IMR-90 (cell line): ENCODE data around the gene SENP7. TPM values are rescaled to one million over a fixed set of nuclear protein-coding genes. Genes with fewer than 3 reads are reported as not detected.

Source experiments
- ATAC-seq: fragments of 200-7000 bp; cut with Tn5 transposase; 2 replicates; pipeline ENCODE4 v1.9.1; 2020; ENCODE audit warnings: low read depth, mild to moderate bottlenecking, moderate library complexity
- BruUV-seq: library from RNA; stranded (reverse); fragments of 400-500 nt; replicated peaks from 2 replicates; lab custom pipeline; 2021; lab: Mats Ljungman, UMichigan
- CTCF ChIA-PET: fragments of 300-600 bp; formaldehyde crosslinking; extraction: SDS; loops from one replicate; lab custom pipeline; 2021; ENCODE audit warnings: antibody characterized with exemption; lab: Yijun Ruan, JAX
- POLR2A ChIA-PET: fragments of 300-600 bp; sonication (Branson Sonifier 250); formaldehyde crosslinking; loops from one replicate; lab custom pipeline; 2022; ENCODE audit warnings: antibody characterized with exemption; ENCODE audit not compliant: unreplicated experiment; lab: Charles Lee
- DNase-seq: peaks from one replicate; pipeline ENCODE4 v3.0.0; 2013
- H2AFZ ChIP-seq: replicated peaks from 2 replicates; pipeline ENCODE3; 2013; ENCODE audit warnings: low read length, mild to moderate bottlenecking; ENCODE audit not compliant: poor library complexity
- H2AK5ac ChIP-seq: 2 replicates; pipeline ENCODE4 v1.6.1; 2013; ENCODE audit warnings: low read depth, low read length, inconsistent platforms
- H2AK9ac ChIP-seq: replicated peaks from 2 replicates; pipeline ENCODE3; 2013; ENCODE audit warnings: mild to moderate bottlenecking, low read depth, low read length, moderate library complexity; ENCODE audit not compliant: poor library complexity
- H2BK120ac ChIP-seq: 2 replicates; pipeline ENCODE4 v1.6.1; 2013; ENCODE audit warnings: low read depth, low read length, inconsistent platforms
- H2BK15ac ChIP-seq: 3 replicates; pipeline ENCODE4 v1.6.1; 2013; ENCODE audit warnings: low read depth, low read length, inconsistent platforms
- H2BK20ac ChIP-seq: 2 replicates; pipeline ENCODE4 v1.6.1; 2013; ENCODE audit warnings: low read depth, mild to moderate bottlenecking, inconsistent platforms, low read length, moderate library complexity
- H2BK5ac ChIP-seq: 2 replicates; pipeline ENCODE4 v1.6.1; 2013; ENCODE audit warnings: mild to moderate bottlenecking, low read depth, low read length, inconsistent platforms; ENCODE audit not compliant: poor library complexity, severe bottlenecking
- H3K14ac ChIP-seq: replicated peaks from 2 replicates; pipeline ENCODE4 v1.6.1; 2013; ENCODE audit warnings: low read depth, low read length, inconsistent platforms
- H3K18ac ChIP-seq: 2 replicates; pipeline ENCODE4 v1.6.1; 2013; ENCODE audit warnings: low read depth, low read length, control low read depth
- H3K23ac ChIP-seq: 2 replicates; pipeline ENCODE4 v1.6.1; 2013; ENCODE audit warnings: low read depth, low read length, inconsistent platforms
- H3K27ac ChIP-seq: 2 replicates; pipeline ENCODE4 v1.5.1; 2013; ENCODE audit warnings: mild to moderate bottlenecking, control low read depth, low read length; ENCODE audit not compliant: insufficient read depth
- H3K27me3 ChIP-seq: 2 replicates; pipeline ENCODE4 v1.6.1; 2013; ENCODE audit warnings: low read length; ENCODE audit not compliant: control insufficient read depth, insufficient read depth
- H3K36me3 ChIP-seq: 2 replicates; pipeline ENCODE4 v1.6.1; 2013; ENCODE audit warnings: low read length, mixed read lengths; ENCODE audit not compliant: control insufficient read depth, insufficient read depth
- H3K4ac ChIP-seq: 2 replicates; pipeline ENCODE4 v1.6.1; 2013; ENCODE audit warnings: low read depth, low read length, inconsistent platforms
- H3K4me1 ChIP-seq: 2 replicates; pipeline ENCODE4 v1.6.1; 2013; ENCODE audit warnings: low read length, mixed read lengths; ENCODE audit not compliant: control insufficient read depth, insufficient read depth
- H3K4me2 ChIP-seq: 2 replicates; pipeline ENCODE4 v1.6.1; 2013; ENCODE audit warnings: low read depth, mild to moderate bottlenecking, control low read depth, low read length, moderate library complexity
- H3K4me3 ChIP-seq: 2 replicates; pipeline ENCODE4 v1.5.1; 2013; ENCODE audit warnings: low read depth, mild to moderate bottlenecking, control low read depth, low read length, moderate library complexity; ENCODE audit not compliant: insufficient read depth
- H3K56ac ChIP-seq: 2 replicates; pipeline ENCODE4 v1.6.1; 2013; ENCODE audit warnings: low read length, inconsistent platforms; ENCODE audit not compliant: insufficient read depth; ENCODE audit errors: extremely low read depth
- H3K79me1 ChIP-seq, 2 experiments: 2 replicates each; pipeline ENCODE4 v1.6.1; 2013; ENCODE audit warnings: low read length in 2 of 2, inconsistent platforms in 1 of 2, low read depth in 1 of 2
- H3K9ac ChIP-seq: 2 replicates; pipeline ENCODE4 v1.6.1; 2013; ENCODE audit warnings: low read depth, low read length, control low read depth
- H3K9me1 ChIP-seq: 2 replicates; pipeline ENCODE4 v1.6.1; 2013; ENCODE audit warnings: low read length, inconsistent platforms; ENCODE audit not compliant: insufficient read depth
- H3K9me3 ChIP-seq: 2 replicates; pipeline ENCODE4 v1.6.1; 2013; ENCODE audit warnings: low read length; ENCODE audit not compliant: control insufficient read depth, insufficient read depth
- H4K20me1 ChIP-seq: 2 replicates; pipeline ENCODE4 v1.6.1; 2013; ENCODE audit warnings: low read length, inconsistent platforms; ENCODE audit not compliant: insufficient read depth
- H4K5ac ChIP-seq: 2 replicates; pipeline ENCODE4 v1.6.1; 2013; ENCODE audit warnings: mild to moderate bottlenecking, low read depth, low read length, control low read depth
- H4K8ac ChIP-seq, 2 experiments: 2 replicates each; pipeline ENCODE4 v1.6.1; 2013; ENCODE audit warnings: low read depth in 2 of 2, low read length in 2 of 2, control low read depth in 1 of 2, inconsistent platforms in 1 of 2
- H4K91ac ChIP-seq: 2 replicates; pipeline ENCODE4 v1.6.1; 2013; ENCODE audit warnings: low read depth, low read length, inconsistent platforms; ENCODE audit not compliant: insufficient read depth
- BHLHE40 ChIP-seq: fragments of 150-350 bp; IDR thresholded peaks from 2 replicates; pipeline ENCODE4 v1.6.1; 2016; ENCODE audit warnings: mild to moderate bottlenecking, low read depth, low read length
- CHD1 ChIP-seq: IDR thresholded peaks from 2 replicates; pipeline ENCODE4 v1.6.1; 2012; ENCODE audit warnings: low read depth, low read length, improper control_type of control experiment
- MXI1 ChIP-seq: IDR thresholded peaks from 2 replicates; pipeline ENCODE4 v1.6.1; 2012; ENCODE audit warnings: low read depth, mild to moderate bottlenecking, low read length, moderate library complexity, borderline replicate concordance
- NFE2L2 ChIP-seq: fragments of 150-350 bp; IDR thresholded peaks from 2 replicates; pipeline ENCODE4 v1.6.1; 2016; ENCODE audit warnings: low read depth, mild to moderate bottlenecking, low read length
- POLR2A ChIP-seq: IDR thresholded peaks from 2 replicates; pipeline ENCODE4 v1.6.1; 2012; ENCODE audit warnings: mild to moderate bottlenecking, low read depth, low read length
- WGBS, 2 experiments: methylation state at CpG; one replicate each; pipeline versions ENCODE4 v1.1.5 to v1.1.7; 2013; ENCODE audit warnings: missing lambda C conversion rate in 2 of 2; ENCODE audit not compliant: insufficient read length in 1 of 2; ENCODE audit errors: extremely low coverage in 2 of 2; 5-methylcytosine and 5-hydroxymethylcytosine counted together
- dilution Hi-C: fragments of 300-500 bp; cut with HindIII; formaldehyde crosslinking; loops from one replicate; pipeline ENCODE4 v1.14.3; 2018; ENCODE audit warnings: low sequenced_read_pairs; ENCODE audit not compliant: unreplicated experiment
- in situ Hi-C: fragments of 300-500 bp; cut with MboI; formaldehyde crosslinking; loops from 3 replicates; pipeline ENCODE4 v1.14.3; 2019; ENCODE audit warnings: low sequenced_read_pairs, inconsistent platforms, mixed read lengths
- intact Hi-C: fragments of 100-400 bp; cut with micrococcal nuclease; formaldehyde crosslinking; loops from 2 replicates; pipeline ENCODE4 v1.10.0; 2022
- polyA plus RNA-seq, 3 experiments: library from polyadenylated mRNA; depleted of rRNA; stranded (reverse); fragments of >200 nt; gene quantifications; 2 replicates each; pipeline ENCODE4 v1.2.3, GENCODE V29; 2012; ENCODE audit warnings: low replicate concordance in 1 of 3
- total RNA-seq: library from RNA; depleted of rRNA; stranded (reverse); fragments of >200 nt; gene quantifications from 2 replicates; pipeline ENCODE4 v1.2.3, GENCODE V29; 2012

Gene SENP7
- total and polyA plus RNA-seq, 2 of the 4 experiments (the other 2 are of a cell fraction): 5.5 to 8.4 TPM

GRCh38 chr3:101501783-101502182 is 11.2 kb downstream of the SENP7 start:
- Histone ChIP-seq H3K36me3 (peaks cover 3% of the 10 kb centered on the region; the same call in 1 of the 2 replicates), H2BK15ac (no peak overlapping the region), H3K23ac (no peak overlapping the region), H2AK9ac (no peak overlapping the region), H3K9me3 (no peaks in the 10 kb centered on the region), H2BK20ac (no peak overlapping the region), H2BK5ac (no peak overlapping the region), H2AFZ (no peak overlapping the region), H3K27me3 (no peaks in the 10 kb centered on the region), H2AK5ac (no peak overlapping the region), H3K79me1 (peaks cover 4 to 30% of the 10 kb centered on the region in 2 experiments), H3K27ac (no peak overlapping the region), H3K4me1 (no peaks in the 10 kb centered on the region), H3K4ac (no peak overlapping the region), H3K56ac (no peak overlapping the region), H4K91ac (no peak overlapping the region), H3K9ac (no peak overlapping the region), H3K18ac (no peak overlapping the region), H3K14ac (no peak overlapping the region), H3K4me2 (no peak overlapping the region), H3K4me3 (no peak overlapping the region), H2BK120ac (no peak overlapping the region), H4K20me1 (no peaks in the 10 kb centered on the region), H4K8ac (no peak overlapping the region), H3K9me1 (no peaks in the 10 kb centered on the region), H4K5ac (no peak overlapping the region)
- in situ Hi-C loops: no loop called here
- dilution Hi-C loops: no loop called here
- no TSS peak for BruUV-seq
- POLR2A ChIA-PET: no interaction called here
- CTCF ChIA-PET: no interaction called here
- ATAC-seq (no peak), DNase-seq (no peak)
- intact Hi-C loops: no loop called here
- no CpG with 5 or more reads among the region's 3 CpGs for WGBS, 2 experiments
- no peak for TF ChIP-seq MXI1
- TF ChIP-seq CHD1: no peak
- TF ChIP-seq NFE2L2: no peak
- TF ChIP-seq BHLHE40: no peak
- no peak for TF ChIP-seq POLR2A
